B cell (primary cell): Measurements from ENCODE around the gene CTDNEP1. TPM values are rescaled to one million over a fixed set of nuclear protein-coding genes. Genes with fewer than 3 reads are reported as not detected.

ENCODE experiments used
- ATAC-seq: fragments of 200-7000 bp; cut with Tn5 transposase; one replicate; pipeline ENCODE4 v1.10.0; 2021; ENCODE audit warnings: low read depth, mild to moderate bottlenecking, moderate number of reproducible peaks, moderate library complexity
- CTCF ChIA-PET: fragments of 350-600 bp; sonication (Branson Sonifier 250); formaldehyde crosslinking; loops from one replicate; lab custom pipeline; 2021; ENCODE audit warnings: antibody characterized with exemption, inconsistent platforms; lab: Charles Lee
- POLR2A ChIA-PET: fragments of 350-600 bp; sonication (Branson Sonifier 250); formaldehyde crosslinking; loops from one replicate; lab custom pipeline; 2021; ENCODE audit warnings: antibody characterized with exemption; lab: Charles Lee
- DNase-seq: peaks from one replicate; pipeline ENCODE4 v3.0.0; 2013
- H2AFZ ChIP-seq: 2 replicates; pipeline ENCODE4 v1.6.1; 2012; ENCODE audit warnings: mild to moderate bottlenecking, low read depth, low read length; ENCODE audit not compliant: insufficient read depth, poor library complexity, severe bottlenecking
- H3K27ac ChIP-seq, 2 donors: 1 replicate in 1 of 2; 2 replicates in 1 of 2; pipeline ENCODE4 v1.5.1; 2012 to 2013; ENCODE audit warnings: low read length in 2 of 2, mild to moderate bottlenecking in 2 of 2, moderate library complexity in 1 of 2
- H3K27me3 ChIP-seq, 4 experiments: fragments of 200-600 bp in 1 of 4; sonication (generic) in 1 of 4; replicated peaks in 1 of 4; 1 replicate in 2 of 4; 2 replicates in 2 of 4; pipeline versions ENCODE4 v1.6.1 to v1.7.0; 2013 to 2016; ENCODE audit warnings: low read length in 3 of 4, mild to moderate bottlenecking in 2 of 4, mixed read lengths in 1 of 4, moderate library complexity in 1 of 4; ENCODE audit not compliant: insufficient read depth in 4 of 4, control insufficient read depth in 3 of 4; ENCODE audit errors: control extremely low read depth in 1 of 4
- H3K36me3 ChIP-seq, 2 experiments: replicated peaks in 1 of 2; 1 replicate in 1 of 2; 2 replicates in 1 of 2; pipeline versions ENCODE4 v1.6.1 to v1.7.1; 2013; ENCODE audit warnings: low read length in 1 of 2; ENCODE audit not compliant: insufficient read depth in 2 of 2, control insufficient read depth in 1 of 2; ENCODE audit errors: control extremely low read depth in 1 of 2, extremely low read depth in 1 of 2
- H3K4me1 ChIP-seq, 2 donors: fragments of 200-600 bp in 1 of 2; sonication (generic) in 1 of 2; 1 replicate in 1 of 2; 2 replicates in 1 of 2; pipeline versions ENCODE4 v1.5.1 to v1.6.1; 2013 to 2017; ENCODE audit warnings: low read length in 2 of 2; ENCODE audit not compliant: control insufficient read depth in 2 of 2, insufficient read depth in 2 of 2
- H3K4me2 ChIP-seq: replicated peaks from 2 replicates; pipeline ENCODE3; 2012; ENCODE audit warnings: mild to moderate bottlenecking, low read depth, low read length; ENCODE audit not compliant: poor library complexity, severe bottlenecking
- H3K4me3 ChIP-seq, 5 experiments: fragments of 200-600 bp in 1 of 5; sonication (generic) in 1 of 5; 1 replicate in 3 of 5; 2 replicates in 2 of 5; pipeline versions ENCODE4 v1.5.1 to v1.7.0; 2011 to 2016; ENCODE audit warnings: low read length in 4 of 5, mild to moderate bottlenecking in 4 of 5, low read depth in 2 of 5, control low read depth in 1 of 5, moderate library complexity in 1 of 5; ENCODE audit not compliant: insufficient read depth in 1 of 5; ENCODE audit errors: control extremely low read depth in 1 of 5, extremely low read depth in 1 of 5
- H3K79me2 ChIP-seq: fragments of 200-600 bp; sonication (generic); one replicate; pipeline ENCODE4 v1.6.0; 2016; ENCODE audit warnings: low read length; ENCODE audit not compliant: control insufficient read depth, insufficient read depth
- H3K9ac ChIP-seq: fragments of 200-600 bp; sonication (generic); 2 replicates; pipeline ENCODE4 v1.6.1; 2017; ENCODE audit warnings: mild to moderate bottlenecking, low read length, moderate library complexity
- H3K9me3 ChIP-seq, 3 donors: one replicate each; pipeline versions ENCODE4 v1.6.1 to v1.7.1; 2013; ENCODE audit warnings: low read length in 2 of 3; ENCODE audit not compliant: control insufficient read depth in 2 of 3, insufficient read depth in 1 of 3; ENCODE audit errors: control extremely low read depth in 1 of 3
- H4K20me1 ChIP-seq: 2 replicates; pipeline ENCODE4 v1.6.0; 2012; ENCODE audit warnings: mild to moderate bottlenecking, low read length; ENCODE audit not compliant: insufficient read depth, control insufficient read depth, poor library complexity, severe bottlenecking
- H3K27ac Mint-ChIP-seq: one replicate; pipeline ENCODE4 v1.8.0; 2021; ENCODE audit warnings: mixed read lengths
- H3K27me3 Mint-ChIP-seq: one replicate; pipeline ENCODE4 v1.8.0; 2021; ENCODE audit warnings: mixed read lengths
- H3K4me1 Mint-ChIP-seq: one replicate; pipeline ENCODE4 v1.8.0; 2021; ENCODE audit warnings: mixed read lengths
- H3K4me3 Mint-ChIP-seq: one replicate; pipeline ENCODE4 v1.8.0; 2021; ENCODE audit warnings: mixed read lengths
- H3K9me3 Mint-ChIP-seq: one replicate; pipeline ENCODE4 v1.8.0; 2022; ENCODE audit warnings: mixed read lengths; ENCODE audit not compliant: insufficient read depth
- EZH2 ChIP-seq: IDR thresholded peaks from 2 replicates; pipeline ENCODE4 v1.6.1; 2012; ENCODE audit warnings: borderline replicate concordance, low read depth, mild to moderate bottlenecking, moderate library complexity, low read length; ENCODE audit not compliant: insufficient read depth, poor library complexity, severe bottlenecking
- WGBS: methylation state at CpG from one replicate; pipeline ENCODE4 v1.1.5; 2013; ENCODE audit warnings: missing lambda C conversion rate; ENCODE audit not compliant: insufficient coverage; 5-methylcytosine and 5-hydroxymethylcytosine counted together
- intact Hi-C: fragments of 100-400 bp; cut with micrococcal nuclease; formaldehyde crosslinking; loops from one replicate; pipeline ENCODE4 v1.10.0; 2022
- polyA plus RNA-seq: library from polyadenylated mRNA; depleted of rRNA; stranded (reverse); fragments of >200 nt; gene quantifications from 2 replicates; pipeline ENCODE4 v1.2.3, GENCODE V29; 2012
- total RNA-seq, 2 donors: library from RNA; stranded (reverse); fragments of 120-200 nt in 1 of 2; gene quantifications; 1 replicate in 1 of 2; 2 replicates in 1 of 2; pipeline versions ENCODE4 v1.2.3 to v1.2.4, GENCODE V29; 2013 to 2022
- TF ChIP-seq, protein P1 (sequence below): fragments of 200-600 bp; IDR thresholded peaks from one replicate; pipeline ENCODE4 v1.8.0; 2022; ENCODE audit warnings: antibody characterized with exemption, mild to moderate bottlenecking

Gene CTDNEP1
- total and polyA plus RNA-seq, 2 donors (not counting 1 experiment from before 2014, with no cell fraction given) = 125 to 162 TPM

DNA sequence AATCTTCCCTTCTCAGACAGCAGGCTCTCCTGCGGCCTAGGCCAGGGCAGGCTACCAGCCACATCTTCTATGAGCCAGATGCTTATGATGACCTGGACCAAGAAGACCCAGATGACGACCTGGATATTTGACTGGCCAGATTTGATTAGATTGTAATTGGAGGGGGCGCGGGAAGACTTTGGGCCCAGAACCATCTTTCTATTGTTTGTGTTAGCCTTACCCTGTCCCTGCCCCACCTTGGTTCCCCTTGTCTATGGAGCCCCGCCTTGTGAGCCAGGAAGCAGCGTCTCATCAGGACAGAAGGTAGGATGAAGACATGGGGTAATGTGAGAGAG is 8.0 kb upstream of the CTDNEP1 start:
- DNase-seq = no peak
- Histone ChIP-seq H3K9me3 (peaks cover 0 to 4% (median 0%) of the 10 kb centered on the region in 3 donors), H3K79me2 (peaks cover 2% of the 10 kb centered on the region), H3K4me1 (peaks cover 27 to 32% of the 10 kb centered on the region in 2 donors), H4K20me1 (no peaks in the 10 kb centered on the region), H2AFZ (no peak overlapping the region), H3K4me2 (no peak overlapping the region), H3K27ac (no peak overlapping the region), H3K9ac (no peak overlapping the region), H3K36me3 (peaks cover 6 to 37% of the 10 kb centered on the region in 2 experiments), H3K27me3 (peaks cover 0 to 17% (median 8%) of the 10 kb centered on the region in 4 experiments), H3K4me3 (no peak overlapping the region)
- peaks cover 27% of the 10 kb centered on the region for H3K4me1 Mint-ChIP-seq
- TF ChIP-seq EZH2 = no peak
- TF ChIP-seq, protein P1, sequence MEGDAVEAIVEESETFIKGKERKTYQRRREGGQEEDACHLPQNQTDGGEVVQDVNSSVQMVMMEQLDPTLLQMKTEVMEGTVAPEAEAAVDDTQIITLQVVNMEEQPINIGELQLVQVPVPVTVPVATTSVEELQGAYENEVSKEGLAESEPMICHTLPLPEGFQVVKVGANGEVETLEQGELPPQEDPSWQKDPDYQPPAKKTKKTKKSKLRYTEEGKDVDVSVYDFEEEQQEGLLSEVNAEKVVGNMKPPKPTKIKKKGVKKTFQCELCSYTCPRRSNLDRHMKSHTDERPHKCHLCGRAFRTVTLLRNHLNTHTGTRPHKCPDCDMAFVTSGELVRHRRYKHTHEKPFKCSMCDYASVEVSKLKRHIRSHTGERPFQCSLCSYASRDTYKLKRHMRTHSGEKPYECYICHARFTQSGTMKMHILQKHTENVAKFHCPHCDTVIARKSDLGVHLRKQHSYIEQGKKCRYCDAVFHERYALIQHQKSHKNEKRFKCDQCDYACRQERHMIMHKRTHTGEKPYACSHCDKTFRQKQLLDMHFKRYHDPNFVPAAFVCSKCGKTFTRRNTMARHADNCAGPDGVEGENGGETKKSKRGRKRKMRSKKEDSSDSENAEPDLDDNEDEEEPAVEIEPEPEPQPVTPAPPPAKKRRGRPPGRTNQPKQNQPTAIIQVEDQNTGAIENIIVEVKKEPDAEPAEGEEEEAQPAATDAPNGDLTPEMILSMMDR = no peak
- intact Hi-C loops = no loop called here
- no peak overlapping the region for H3K27ac Mint-ChIP-seq
- no peaks in the 10 kb centered on the region for H3K9me3 Mint-ChIP-seq
- H3K27me3 Mint-ChIP-seq = peaks cover 15% of the 10 kb centered on the region
- 100% methylated on average over 4 of the region's 6 CpGs for WGBS
- ChIA-PET CTCF (interaction anchor here (1.3 kb wide), 1 partner anchor 34 kb away, joined by 3 read pairs; no protein-coding TSS in a partner anchor), POLR2A (no interaction called here)
- no peak overlapping the region for H3K4me3 Mint-ChIP-seq
- no peak for ATAC-seq

DNA sequence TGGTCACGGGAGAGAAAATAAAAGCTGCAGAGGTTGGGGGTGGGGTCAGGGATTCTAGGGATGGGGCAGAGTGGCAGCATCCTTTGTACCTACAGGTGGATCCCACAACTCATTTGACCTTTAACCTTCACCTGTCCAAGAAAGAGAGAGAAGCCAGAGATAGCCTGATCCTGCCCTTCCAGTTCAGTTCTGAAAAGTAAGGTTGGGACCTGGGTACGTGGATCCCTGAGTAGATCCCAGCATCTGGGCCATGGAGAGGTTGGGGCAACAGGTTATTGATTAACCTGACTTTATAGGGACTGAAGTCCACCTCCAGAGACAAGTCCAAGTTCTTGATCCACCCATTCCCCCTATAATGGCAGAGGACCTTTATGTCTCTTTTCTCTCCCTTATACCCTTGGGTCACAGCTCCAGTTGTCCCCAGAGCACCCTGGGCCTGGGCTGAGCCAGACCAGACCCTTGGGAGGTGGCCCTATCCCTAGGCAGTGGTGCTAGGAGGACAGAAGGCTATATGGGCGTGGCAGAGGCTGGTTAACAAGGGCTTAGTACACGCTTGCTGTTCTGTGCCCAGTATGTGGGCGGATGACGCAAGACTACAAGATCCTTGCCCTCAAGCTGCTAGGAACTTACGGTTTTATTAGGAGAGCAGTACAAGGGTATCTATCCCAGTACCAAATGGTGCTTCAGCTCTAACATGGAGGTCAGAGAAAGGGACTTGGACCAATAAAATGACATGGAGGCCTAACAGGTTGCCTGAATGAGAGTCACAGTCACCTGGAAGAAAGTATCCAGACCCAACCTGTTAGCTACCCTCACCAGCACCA is 7.4 kb upstream of the CTDNEP1 start:
- CTCF ChIA-PET = interaction anchor here (1.3 to 1.4 kb wide), 2 partner anchors 34 to 207 kb away, joined by 3 read pairs; no protein-coding TSS in a partner anchor
- intact Hi-C loops = no loop called here
- peaks cover 27 to 32% of the 10 kb centered on the region in 2 donors for H3K4me1 ChIP-seq
- WGBS = 94% methylated on average over 6 of the region's 7 CpGs
- no peak overlapping the region for H3K4me3 ChIP-seq
- no peak overlapping the region for H3K4me2 ChIP-seq
- DNase-seq (peak; percentile 18), ATAC-seq (no peak)
- POLR2A ChIA-PET = no interaction called here
- H3K27me3 ChIP-seq = peaks cover 0 to 17% (median 8%) of the 10 kb centered on the region in 4 experiments
- H3K79me2 ChIP-seq = peaks cover 6% of the 10 kb centered on the region
- Mint-ChIP-seq H3K4me1 (peaks cover 26% of the 10 kb centered on the region), H3K9me3 (no peaks in the 10 kb centered on the region), H3K27ac (no peak overlapping the region), H3K27me3 (peaks cover 13% of the 10 kb centered on the region), H3K4me3 (no peak overlapping the region)
- H3K36me3 ChIP-seq = peaks cover 9 to 42% of the 10 kb centered on the region in 2 experiments
- no peak overlapping the region for H3K9ac ChIP-seq
- H4K20me1 ChIP-seq = no peaks in the 10 kb centered on the region
- TF ChIP-seq, protein P1 = no peak
- no peak for TF ChIP-seq EZH2
- peaks cover 0 to 4% (median 0%) of the 10 kb centered on the region in 3 donors for H3K9me3 ChIP-seq
- no peak overlapping the region for H3K27ac ChIP-seq
- H2AFZ ChIP-seq = no peak overlapping the region
